Neural cell (in vitro differentiated cells): Measurements from ENCODE around the gene CLTCL1. TPM values are rescaled to one million over a fixed set of nuclear protein-coding genes. Genes with fewer than 3 reads are reported as not detected.

ENCODE experiments used
- H2AFZ ChIP-seq: fragments of 200-600, 300-800 bp; sonication (generic), shearing (Covaris generic); 2 replicates; pipeline ENCODE4 v1.6.0; 2014; ENCODE audit warnings: low read depth, mild to moderate bottlenecking, antibody characterized with exemption, low read length, moderate library complexity
- H3F3A ChIP-seq: fragments of 200-600 bp; shearing (Covaris generic); 2 replicates; pipeline ENCODE4 v1.6.1; 2016; ENCODE audit warnings: mild to moderate bottlenecking, moderate library complexity, mixed read lengths, antibody characterized with exemption, low read length; ENCODE audit not compliant: insufficient read depth, poor library complexity, severe bottlenecking
- H3K27ac ChIP-seq: fragments of 200-600, 300-800 bp; sonication (generic), shearing (Covaris generic); 2 replicates; pipeline ENCODE4 v1.5.1; 2014; ENCODE audit warnings: mild to moderate bottlenecking, low read length, moderate library complexity
- H3K27me3 ChIP-seq: fragments of 300-800, 200-600 bp; sonication (generic), shearing (Covaris generic); 2 replicates; pipeline ENCODE4 v1.6.0; 2014; ENCODE audit warnings: mild to moderate bottlenecking, low read depth, low read length, moderate library complexity; ENCODE audit not compliant: insufficient read depth
- H3K36me3 ChIP-seq: fragments of 300-800, 200-600 bp; sonication (generic), shearing (Covaris generic); 2 replicates; pipeline ENCODE4 v1.5.1; 2014; ENCODE audit warnings: mild to moderate bottlenecking, antibody characterized with exemption, low read length, moderate library complexity; ENCODE audit not compliant: insufficient read depth
- H3K4me2 ChIP-seq: fragments of 300-800, 200-600 bp; sonication (generic), shearing (Covaris generic); 2 replicates; pipeline ENCODE4 v1.6.0; 2014; ENCODE audit warnings: mild to moderate bottlenecking, low read length
- H3K4me3 ChIP-seq: fragments of 300-800, 200-600 bp; sonication (generic), shearing (Covaris generic); 2 replicates; pipeline ENCODE4 v1.5.1; 2014; ENCODE audit warnings: mild to moderate bottlenecking, low read length, moderate library complexity
- H3K79me2 ChIP-seq: fragments of 200-600 bp; shearing (Covaris generic); replicated peaks from 2 replicates; pipeline ENCODE4 v1.6.0; 2014; ENCODE audit warnings: mild to moderate bottlenecking, low read length, moderate library complexity; ENCODE audit not compliant: insufficient read depth
- H3K9ac ChIP-seq: fragments of 300-800, 200-600 bp; sonication (generic), shearing (Covaris generic); 2 replicates; pipeline ENCODE4 v1.6.1; 2016; ENCODE audit warnings: mild to moderate bottlenecking, low read length, mixed read lengths
- H3K9me2 ChIP-seq: fragments of 200-600 bp; shearing (Covaris generic); 2 replicates; pipeline ENCODE4 v1.6.1; 2016; ENCODE audit warnings: mild to moderate bottlenecking, low read length, mixed read lengths; ENCODE audit not compliant: insufficient read depth
- H3K9me3 ChIP-seq: fragments of 200-600, 300-800 bp; sonication (generic), shearing (Covaris generic); 2 replicates; pipeline ENCODE4 v1.6.1; 2016; ENCODE audit warnings: mild to moderate bottlenecking, mixed run types, low read length, moderate library complexity, mixed read lengths
- H4K20me1 ChIP-seq: fragments of 200-600 bp; shearing (Covaris generic); 2 replicates; pipeline ENCODE4 v1.6.1; 2016; ENCODE audit warnings: mild to moderate bottlenecking, mixed run types; ENCODE audit not compliant: insufficient read depth
- CTCF ChIP-seq: fragments of 450-650 bp; IDR thresholded peaks from 2 replicates; pipeline ENCODE4 v1.5.1; 2014; ENCODE audit warnings: antibody characterized with exemption, mild to moderate bottlenecking, moderate library complexity; ENCODE audit not compliant: poor library complexity, severe bottlenecking
- EP300 ChIP-seq: fragments of 450-650 bp; conservative IDR thresholded peaks from 2 replicates; pipeline ENCODE4 v1.6.1; 2014; ENCODE audit warnings: antibody characterized with exemption, mild to moderate bottlenecking, moderate library complexity; ENCODE audit not compliant: poor library complexity, severe bottlenecking
- EZH2 ChIP-seq: fragments of 200-600, 300-800 bp; shearing (Covaris generic), sonication (generic); IDR thresholded peaks from 2 replicates; pipeline ENCODE4 v1.6.1; 2014; ENCODE audit warnings: antibody characterized with exemption, low read length, borderline replicate concordance, mild to moderate bottlenecking; ENCODE audit not compliant: insufficient read depth, poor library complexity, severe bottlenecking
- MXI1 ChIP-seq: fragments of 450-650 bp; conservative IDR thresholded peaks from 2 replicates; pipeline ENCODE4 v1.6.1; 2014; ENCODE audit warnings: antibody characterized with exemption, mild to moderate bottlenecking; ENCODE audit not compliant: poor library complexity, severe bottlenecking
- POLR2AphosphoS5 ChIP-seq: IDR thresholded peaks from 2 replicates; pipeline ENCODE4 v1.6.1; 2012
- RAD21 ChIP-seq: fragments of 450-650 bp; conservative IDR thresholded peaks from 2 replicates; pipeline ENCODE4 v1.6.1; 2014; ENCODE audit warnings: antibody characterized with exemption, mild to moderate bottlenecking, moderate library complexity
- SMC3 ChIP-seq: fragments of 450-650 bp; conservative IDR thresholded peaks from 2 replicates; pipeline ENCODE4 v1.6.1; 2014; ENCODE audit warnings: antibody characterized with exemption, mild to moderate bottlenecking, moderate library complexity; ENCODE audit not compliant: poor library complexity
- TAF1 ChIP-seq: IDR thresholded peaks from 2 replicates; pipeline ENCODE4 v1.6.1; 2012; ENCODE audit warnings: low read depth
- polyA plus RNA-seq: library from polyadenylated mRNA; depleted of rRNA; stranded (reverse); fragments of >200 nt; gene quantifications from 2 replicates; pipeline ENCODE4 v1.2.3, GENCODE V29; 2014
- TF ChIP-seq, protein P1 (sequence below): IDR thresholded peaks from 2 replicates; pipeline ENCODE4 v1.6.1; 2012; ENCODE audit warnings: borderline replicate concordance

CLTCL1 gene
- polyA plus RNA-seq, 1 donor from 2014 or later = 7.8 TPM

DNA sequence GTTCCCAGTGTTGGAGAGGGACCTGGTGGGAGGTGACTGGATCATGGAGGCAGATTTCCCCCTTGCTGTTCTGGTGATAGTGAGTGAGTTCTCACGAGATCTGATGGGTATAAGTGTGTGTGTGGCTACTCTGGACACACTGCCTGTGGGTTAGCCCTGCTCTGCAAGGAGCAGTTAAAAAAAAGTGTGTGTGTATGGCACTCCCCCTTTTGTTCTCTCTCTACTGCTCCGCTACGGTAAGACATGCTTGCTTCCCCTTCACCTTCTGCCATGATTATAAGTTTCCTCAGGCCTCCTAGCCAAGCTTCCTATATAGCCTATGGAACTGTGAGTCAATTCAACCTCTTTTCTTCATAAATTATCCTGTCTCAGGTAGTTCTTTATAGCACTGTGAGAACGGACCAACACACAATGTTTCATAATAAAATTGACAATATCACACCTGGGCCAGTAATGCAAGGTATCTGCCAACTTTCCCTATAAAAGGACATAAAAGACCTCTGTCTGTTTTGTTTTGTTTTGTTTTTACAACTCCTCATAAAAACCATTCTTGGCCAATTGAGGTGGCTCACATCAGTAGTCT lies 20.2 kb downstream of the CLTCL1 start:
- H3K27me3 ChIP-seq = no peaks in the 10 kb centered on the region
- no peak overlapping the region for H3K27ac ChIP-seq
- TF ChIP-seq CTCF (no peak), MXI1 (no peak), SMC3 (no peak), RAD21 (no peak), TAF1 (no peak), POLR2AphosphoS5 (no peak), EP300 (no peak), EZH2 (no peak)
- TF ChIP-seq, protein P1, sequence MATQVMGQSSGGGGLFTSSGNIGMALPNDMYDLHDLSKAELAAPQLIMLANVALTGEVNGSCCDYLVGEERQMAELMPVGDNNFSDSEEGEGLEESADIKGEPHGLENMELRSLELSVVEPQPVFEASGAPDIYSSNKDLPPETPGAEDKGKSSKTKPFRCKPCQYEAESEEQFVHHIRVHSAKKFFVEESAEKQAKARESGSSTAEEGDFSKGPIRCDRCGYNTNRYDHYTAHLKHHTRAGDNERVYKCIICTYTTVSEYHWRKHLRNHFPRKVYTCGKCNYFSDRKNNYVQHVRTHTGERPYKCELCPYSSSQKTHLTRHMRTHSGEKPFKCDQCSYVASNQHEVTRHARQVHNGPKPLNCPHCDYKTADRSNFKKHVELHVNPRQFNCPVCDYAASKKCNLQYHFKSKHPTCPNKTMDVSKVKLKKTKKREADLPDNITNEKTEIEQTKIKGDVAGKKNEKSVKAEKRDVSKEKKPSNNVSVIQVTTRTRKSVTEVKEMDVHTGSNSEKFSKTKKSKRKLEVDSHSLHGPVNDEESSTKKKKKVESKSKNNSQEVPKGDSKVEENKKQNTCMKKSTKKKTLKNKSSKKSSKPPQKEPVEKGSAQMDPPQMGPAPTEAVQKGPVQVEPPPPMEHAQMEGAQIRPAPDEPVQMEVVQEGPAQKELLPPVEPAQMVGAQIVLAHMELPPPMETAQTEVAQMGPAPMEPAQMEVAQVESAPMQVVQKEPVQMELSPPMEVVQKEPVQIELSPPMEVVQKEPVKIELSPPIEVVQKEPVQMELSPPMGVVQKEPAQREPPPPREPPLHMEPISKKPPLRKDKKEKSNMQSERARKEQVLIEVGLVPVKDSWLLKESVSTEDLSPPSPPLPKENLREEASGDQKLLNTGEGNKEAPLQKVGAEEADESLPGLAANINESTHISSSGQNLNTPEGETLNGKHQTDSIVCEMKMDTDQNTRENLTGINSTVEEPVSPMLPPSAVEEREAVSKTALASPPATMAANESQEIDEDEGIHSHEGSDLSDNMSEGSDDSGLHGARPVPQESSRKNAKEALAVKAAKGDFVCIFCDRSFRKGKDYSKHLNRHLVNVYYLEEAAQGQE = no peak
- H4K20me1 ChIP-seq = no peaks in the 10 kb centered on the region
- no peaks in the 10 kb centered on the region for H3F3A ChIP-seq
- H3K4me2 ChIP-seq = no peak overlapping the region
- H3K9me2 ChIP-seq = no peaks in the 10 kb centered on the region
- H2AFZ ChIP-seq = no peak overlapping the region
- H3K9me3 ChIP-seq = peaks cover 3% of the 10 kb centered on the region
- H3K4me3 ChIP-seq = no peak overlapping the region
- H3K79me2 ChIP-seq = no peaks in the 10 kb centered on the region
- no peak overlapping the region for H3K9ac ChIP-seq
- H3K36me3 ChIP-seq = no peaks in the 10 kb centered on the region

GRCh38 chr22:19270873-19271272 lies 20.6 kb downstream of the CLTCL1 start:
- Histone ChIP-seq H3K4me2 (no peak overlapping the region), H3K79me2 (no peaks in the 10 kb centered on the region), H3K27ac (no peak overlapping the region), H3K9me2 (no peaks in the 10 kb centered on the region), H3K9me3 (peaks cover 3% of the 10 kb centered on the region), H3K9ac (no peak overlapping the region), H3K4me3 (no peak overlapping the region), H2AFZ (no peak overlapping the region), H4K20me1 (no peaks in the 10 kb centered on the region), H3F3A (no peaks in the 10 kb centered on the region), H3K36me3 (no peaks in the 10 kb centered on the region), H3K27me3 (no peaks in the 10 kb centered on the region)
- TF ChIP-seq, protein P1 = no peak
- no peak for TF ChIP-seq EP300
- no peak for TF ChIP-seq EZH2
- no peak for TF ChIP-seq CTCF
- no peak for TF ChIP-seq POLR2AphosphoS5
- no peak for TF ChIP-seq MXI1
- no peak for TF ChIP-seq TAF1
- no peak for TF ChIP-seq SMC3
- TF ChIP-seq RAD21 = no peak
